GM12878 (cell line): ENCODE data around the gene RAD51B. TPM values are rescaled to one million over a fixed set of nuclear protein-coding genes. Genes with fewer than 3 reads are reported as not detected.

Source experiments
- ATAC-seq: fragments of 200-7000 bp; cut with Tn5 transposase; 3 replicates; pipeline ENCODE4 v1.9.1; 2020; ENCODE audit warnings: mild to moderate bottlenecking, moderate library complexity
- BruUV-seq: library from RNA; stranded (reverse); fragments of 400-500 nt; replicated peaks from 2 replicates; lab custom pipeline; 2021; lab: Mats Ljungman, UMichigan
- CTCF ChIA-PET: fragments of 300-600 bp; sonication (Branson Sonifier 250); formaldehyde crosslinking; extraction: SDS; loops from one replicate; lab custom pipeline; 2021; ENCODE audit warnings: inconsistent platforms; lab: Yijun Ruan, JAX
- POLR2A ChIA-PET: fragments of 350-600 bp; formaldehyde crosslinking; extraction: SDS; loops from one replicate; lab custom pipeline; 2021; ENCODE audit warnings: inconsistent platforms; lab: Charles Lee
- RAD21 ChIA-PET: fragments of 300-600 bp; sonication (Branson Sonifier 250); formaldehyde crosslinking; loops from one replicate; lab custom pipeline; 2023; ENCODE audit warnings: antibody characterized with exemption; ENCODE audit not compliant: unreplicated experiment; lab: Charles Lee
- SMC1A ChIA-PET: fragments of 300-600 bp; sonication (Branson Sonifier 250); formaldehyde crosslinking; loops from one replicate; lab custom pipeline; 2023; ENCODE audit not compliant: unreplicated experiment, uncharacterized antibody; lab: Charles Lee
- DNase-seq: peaks from one replicate; pipeline ENCODE4 v3.0.0-alpha.2; 2011; ENCODE audit warnings: low read depth, low spot score
- FAIRE-seq: peaks from 3 replicates; lab custom pipeline; 2011; peaks lifted over from hg19 to GRCh38; lab: Jason Lieb, UNC
- H2AFZ ChIP-seq: 2 replicates; pipeline ENCODE4 v1.6.0; 2011; ENCODE audit warnings: low read depth, low read length, control low read depth; ENCODE audit not compliant: control insufficient read depth
- H3K27ac ChIP-seq: 2 replicates; pipeline ENCODE4 v1.5.1; 2011; ENCODE audit warnings: control low read depth; ENCODE audit not compliant: control insufficient read depth, insufficient read depth
- H3K27me3 ChIP-seq, 2 experiments: replicated peaks in 1 of 2; 2 replicates each; pipeline versions ENCODE4 v1.6.0 to v1.6.1; 2011; ENCODE audit warnings: low read length in 1 of 2; ENCODE audit not compliant: control insufficient read depth in 2 of 2, insufficient read depth in 2 of 2
- H3K36me3 ChIP-seq, 2 experiments: 2 replicates each; pipeline ENCODE4 v1.5.1; 2011; ENCODE audit warnings: low read length in 1 of 2; ENCODE audit not compliant: control insufficient read depth in 2 of 2, insufficient read depth in 2 of 2
- H3K4me1 ChIP-seq: 2 replicates; pipeline ENCODE4 v1.6.1; 2011; ENCODE audit warnings: mild to moderate bottlenecking, low read length, moderate library complexity, mixed read lengths; ENCODE audit not compliant: control insufficient read depth, insufficient read depth
- H3K4me2 ChIP-seq: 2 replicates; pipeline ENCODE4 v1.6.0; 2011; ENCODE audit warnings: control low read depth; ENCODE audit not compliant: control insufficient read depth, insufficient read depth
- H3K4me3 ChIP-seq: fragments of 200-600 bp; sonication (generic); 2 replicates; pipeline ENCODE4 v1.5.1; 2016
- H3K79me2 ChIP-seq: 2 replicates; pipeline ENCODE4 v1.6.0; 2011; ENCODE audit warnings: low read length; ENCODE audit not compliant: control insufficient read depth, insufficient read depth
- H3K9ac ChIP-seq: 2 replicates; pipeline ENCODE4 v1.8.0; 2011; ENCODE audit warnings: low read length, control low read depth, mixed read lengths; ENCODE audit not compliant: control insufficient read depth, insufficient read depth
- H3K9me3 ChIP-seq: replicated peaks from 3 replicates; pipeline ENCODE4 v1.5.1; 2011; ENCODE audit warnings: mild to moderate bottlenecking, low read length; ENCODE audit not compliant: control insufficient read depth, insufficient read depth
- H4K20me1 ChIP-seq: 2 replicates; pipeline ENCODE4 v1.6.0; 2011; ENCODE audit not compliant: control insufficient read depth, insufficient read depth
- CREB1 ChIP-seq: IDR thresholded peaks from 2 replicates; pipeline ENCODE4 v1.6.1; 2012; ENCODE audit warnings: low read depth, mild to moderate bottlenecking, inconsistent platforms
- FOXK2 ChIP-seq: fragments of 450-650 bp; IDR thresholded peaks from 2 replicates; pipeline ENCODE4 v1.6.1; 2017; ENCODE audit warnings: mild to moderate bottlenecking, moderate library complexity
- HCFC1 ChIP-seq: fragments of 150-350 bp; IDR thresholded peaks from 2 replicates; pipeline ENCODE4 v1.6.1; 2014; ENCODE audit warnings: low read length
- ZNF24 ChIP-seq: fragments of 450-650 bp; IDR thresholded peaks from 2 replicates; pipeline ENCODE4 v1.6.1; 2017; ENCODE audit warnings: antibody characterized with exemption, mild to moderate bottlenecking
- WGBS: methylation state at CpG from one replicate; pipeline ENCODE4 v1.1.6; 2016; ENCODE audit warnings: low lambda C conversion rate; ENCODE audit not compliant: insufficient replicate concordance, insufficient coverage; ENCODE audit errors: missing lambda C conversion rate; 5-methylcytosine and 5-hydroxymethylcytosine counted together
- in situ Hi-C: fragments of 300-500 bp; cut with MboI; formaldehyde crosslinking; loops from 9 replicates; pipeline ENCODE4 v1.14.3; 2018; ENCODE audit warnings: mixed read lengths
- intact Hi-C: fragments of 100-400 bp; cut with micrococcal nuclease; formaldehyde crosslinking; loops from one replicate; pipeline ENCODE4 v1.14.2; 2022; ENCODE audit not compliant: unreplicated experiment
- polyA plus RNA-seq, 11 experiments: library from polyadenylated mRNA; depleted of rRNA in 4 of 11; unstranded in 6 of 11; stranded (reverse) in 5 of 11; fragments of >200 nt; fragmentation: Nextera tagmentation in 4 of 11; fragmentation: Illumina TruSeq in 1 of 11; extraction: Ambion mirVana in 4 of 11; extraction: Trizol in 1 of 11; gene quantifications; 1 replicate in 1 of 11; 2 replicates in 10 of 11; pipeline versions ENCODE4 v1.2.1 to v1.2.3, GENCODE V29; 2011 to 2016; ENCODE audit warnings: inconsistent platforms in 2 of 11, missing spikeins in 2 of 11, low read depth in 1 of 11
- total RNA-seq, 4 experiments: library from RNA; depleted of rRNA in 3 of 4; stranded (reverse); fragments of >200 nt in 3 of 4; fragmentation: Illumina TruSeq in 1 of 4; extraction: Trizol in 1 of 4; gene quantifications; 2 replicates each; pipeline versions ENCODE4 v1.2.1 to v1.2.3, GENCODE V29; 2013 to 2021
- TF ChIP-seq, protein P1 (sequence below): fragments of 450-650 bp; IDR thresholded peaks from 2 replicates; pipeline ENCODE4 v1.6.1; 2017; ENCODE audit warnings: mild to moderate bottlenecking, moderate library complexity

The RAD51B gene
- total and polyA plus RNA-seq, 10 of the 15 experiments (the other 5 are each of a cell fraction or from before 2014, with no cell fraction given): 9.8 to 26.8 (median 21.3) TPM

DNA sequence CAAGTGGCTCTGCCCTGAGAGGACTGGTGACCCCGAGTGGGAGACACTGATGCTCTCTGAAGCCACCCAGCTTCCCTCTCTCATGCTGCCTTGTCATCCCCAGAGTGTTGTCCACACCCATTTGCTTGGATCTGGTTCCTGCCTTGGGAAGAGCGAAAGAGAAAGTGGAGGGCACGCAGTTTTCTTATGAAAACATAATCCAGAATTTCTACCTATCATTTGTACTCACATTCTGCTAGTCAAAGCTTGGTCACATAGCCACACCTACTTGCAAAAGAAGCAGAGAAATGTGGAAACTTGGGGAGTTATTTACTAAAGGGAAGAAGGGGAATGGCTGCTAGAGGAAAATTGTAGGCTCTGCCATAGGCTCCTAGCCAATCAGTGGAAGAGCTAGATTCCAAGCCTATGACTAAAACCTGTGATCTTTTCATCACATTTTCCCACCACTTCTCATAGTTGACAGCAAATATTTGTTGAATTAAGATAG is 647.0 kb downstream of the RAD51B start:
- CTCF ChIA-PET: interaction anchor here (1.3 kb wide), 1 partner anchor 9 kb away, joined by 3 read pairs; no protein-coding TSS in a partner anchor
- no peak for FAIRE-seq
- intact Hi-C loops (loop anchor here (5.0 kb wide), 1 partner anchor 44 kb away; no protein-coding TSS in a partner anchor), in situ Hi-C loops (no loop called here)
- no peaks in the 10 kb centered on the region for H3K36me3 ChIP-seq
- H3K4me1 ChIP-seq: peaks cover 16% of the 10 kb centered on the region
- H2AFZ ChIP-seq: no peak overlapping the region
- H4K20me1 ChIP-seq: no peaks in the 10 kb centered on the region
- ATAC-seq: no peak
- SMC1A ChIA-PET: interaction anchor here (1.3 kb wide), 1 partner anchor 61 kb away, joined by 3 read pairs; no protein-coding TSS in a partner anchor
- no peak overlapping the region for H3K4me3 ChIP-seq
- no peak for DNase-seq
- H3K4me2 ChIP-seq: no peak overlapping the region
- RAD21 ChIA-PET: no interaction called here
- H3K79me2 ChIP-seq: no peaks in the 10 kb centered on the region
- H3K9me3 ChIP-seq: no peaks in the 10 kb centered on the region
- H3K27ac ChIP-seq: no peak overlapping the region
- no TSS peak for BruUV-seq
- POLR2A ChIA-PET: interaction anchor here (0.5 kb wide), 1 partner anchor 9 kb away, joined by 5 read pairs; no protein-coding TSS in a partner anchor
- no peaks in the 10 kb centered on the region for H3K27me3 ChIP-seq
- no peak overlapping the region for H3K9ac ChIP-seq
- TF ChIP-seq, protein P1, sequence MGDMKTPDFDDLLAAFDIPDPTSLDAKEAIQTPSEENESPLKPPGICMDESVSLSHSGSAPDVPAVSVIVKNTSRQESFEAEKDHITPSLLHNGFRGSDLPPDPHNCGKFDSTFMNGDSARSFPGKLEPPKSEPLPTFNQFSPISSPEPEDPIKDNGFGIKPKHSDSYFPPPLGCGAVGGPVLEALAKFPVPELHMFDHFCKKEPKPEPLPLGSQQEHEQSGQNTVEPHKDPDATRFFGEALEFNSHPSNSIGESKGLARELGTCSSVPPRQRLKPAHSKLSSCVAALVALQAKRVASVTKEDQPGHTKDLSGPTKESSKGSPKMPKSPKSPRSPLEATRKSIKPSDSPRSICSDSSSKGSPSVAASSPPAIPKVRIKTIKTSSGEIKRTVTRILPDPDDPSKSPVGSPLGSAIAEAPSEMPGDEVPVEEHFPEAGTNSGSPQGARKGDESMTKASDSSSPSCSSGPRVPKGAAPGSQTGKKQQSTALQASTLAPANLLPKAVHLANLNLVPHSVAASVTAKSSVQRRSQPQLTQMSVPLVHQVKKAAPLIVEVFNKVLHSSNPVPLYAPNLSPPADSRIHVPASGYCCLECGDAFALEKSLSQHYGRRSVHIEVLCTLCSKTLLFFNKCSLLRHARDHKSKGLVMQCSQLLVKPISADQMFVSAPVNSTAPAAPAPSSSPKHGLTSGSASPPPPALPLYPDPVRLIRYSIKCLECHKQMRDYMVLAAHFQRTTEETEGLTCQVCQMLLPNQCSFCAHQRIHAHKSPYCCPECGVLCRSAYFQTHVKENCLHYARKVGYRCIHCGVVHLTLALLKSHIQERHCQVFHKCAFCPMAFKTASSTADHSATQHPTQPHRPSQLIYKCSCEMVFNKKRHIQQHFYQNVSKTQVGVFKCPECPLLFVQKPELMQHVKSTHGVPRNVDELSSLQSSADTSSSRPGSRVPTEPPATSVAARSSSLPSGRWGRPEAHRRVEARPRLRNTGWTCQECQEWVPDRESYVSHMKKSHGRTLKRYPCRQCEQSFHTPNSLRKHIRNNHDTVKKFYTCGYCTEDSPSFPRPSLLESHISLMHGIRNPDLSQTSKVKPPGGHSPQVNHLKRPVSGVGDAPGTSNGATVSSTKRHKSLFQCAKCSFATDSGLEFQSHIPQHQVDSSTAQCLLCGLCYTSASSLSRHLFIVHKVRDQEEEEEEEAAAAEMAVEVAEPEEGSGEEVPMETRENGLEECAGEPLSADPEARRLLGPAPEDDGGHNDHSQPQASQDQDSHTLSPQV: no peak
- TF ChIP-seq FOXK2 (no peak), CREB1 (no peak), HCFC1 (no peak), ZNF24 (no peak)
- 92% methylated on average over 3 of the region's 3 CpGs for WGBS
